Glomerular visceral epithelial cell (primary cell): ENCODE measurements around the gene ANO5.

Source experiments
- DNase-seq: peaks from one replicate; pipeline ENCODE4 v3.0.0-alpha.2; 2016; ENCODE audit errors: extremely low spot score

Gene ANO5

DNA sequence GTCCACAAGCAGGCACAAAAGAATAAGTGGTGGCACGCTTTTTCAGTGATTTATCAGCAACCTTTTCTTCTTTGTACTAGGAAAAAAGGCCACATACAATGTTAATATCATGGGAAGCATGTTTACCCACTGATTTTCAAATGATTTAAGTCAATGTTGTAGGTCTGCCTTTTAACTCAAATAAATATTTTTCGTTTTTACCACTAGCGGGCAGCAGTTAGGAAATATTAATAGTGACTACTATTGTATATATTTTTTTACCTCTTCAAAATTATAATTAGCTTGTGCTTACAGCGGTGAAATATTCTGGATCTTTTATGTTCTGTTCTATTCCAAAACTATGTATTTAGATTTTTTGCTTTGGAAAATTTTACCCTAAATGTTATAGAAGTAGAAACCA, 138.9 kb downstream of the ANO5 start:
- DNase-seq, result no peak
